ENCODE measurements around the gene TMEM201.
"Not testable (repeated sequence)": the region's sequence is repeated elsewhere in the genome, so short reads cannot be mapped to it uniquely, and the experiment has no call there.

The TMEM201 gene

DNA sequence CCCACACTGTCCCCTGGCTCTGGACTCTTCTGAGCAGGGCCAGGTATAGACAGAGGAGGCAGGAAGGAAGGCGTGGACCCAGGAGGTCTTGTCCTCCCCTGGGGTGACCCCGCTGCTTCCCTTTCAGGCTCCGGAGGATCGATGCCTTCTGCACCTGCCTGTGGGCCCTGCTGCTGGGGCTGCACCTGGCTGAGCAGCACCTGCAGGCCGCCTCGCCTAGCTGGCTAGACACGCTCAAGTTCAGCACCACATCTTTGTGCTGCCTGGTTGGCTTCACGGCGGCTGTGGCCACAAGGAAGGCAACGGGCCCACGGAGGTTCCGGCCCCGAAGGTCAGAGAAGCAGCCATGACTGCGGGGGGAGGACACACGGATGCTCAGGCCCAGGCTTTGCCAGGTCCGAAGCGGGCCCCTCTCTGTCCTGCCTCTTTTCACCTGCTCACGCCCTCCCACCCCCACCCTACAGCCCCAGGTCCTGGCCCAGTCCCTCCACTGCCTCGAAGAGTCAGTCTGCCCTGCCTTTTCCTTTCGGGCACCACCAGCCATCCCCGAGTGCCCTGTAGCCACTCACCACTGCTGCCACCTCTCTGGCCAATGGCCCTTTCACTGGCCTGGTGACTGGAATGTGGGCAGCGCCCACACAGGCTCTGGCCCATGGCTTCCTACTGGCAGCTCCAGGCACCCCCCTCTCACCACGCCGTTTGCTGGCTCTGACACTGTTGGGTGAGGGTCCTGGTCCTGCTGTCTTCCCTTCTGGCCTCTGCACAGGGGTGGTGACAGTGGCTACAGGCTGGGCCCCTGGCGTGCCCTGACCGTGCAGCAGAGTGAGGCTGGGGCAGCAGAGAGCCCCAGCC lies 13.5 kb downstream of the TMEM201 start:
- DNase-seq: no peak

DNA sequence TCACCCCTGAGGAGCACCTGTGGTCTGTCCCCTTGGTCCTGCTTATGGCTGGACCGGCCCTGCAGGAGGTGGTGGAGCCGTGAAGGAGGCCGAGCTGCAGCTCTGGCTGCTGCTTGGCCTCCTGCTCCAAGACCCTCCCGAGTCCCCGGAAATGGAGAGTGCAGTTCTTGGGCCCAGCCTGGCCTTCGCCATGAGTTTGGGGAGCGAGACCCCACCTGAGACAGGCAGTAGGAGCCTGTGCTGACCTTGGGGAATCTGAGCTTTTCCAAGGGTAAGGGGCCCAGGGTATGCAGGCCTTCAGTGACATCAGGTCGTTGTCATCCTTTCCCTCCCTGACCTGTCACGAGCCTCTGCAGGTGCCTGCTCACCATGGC lies 14.1 kb downstream of the TMEM201 start:
- no peak for DNase-seq

DNA sequence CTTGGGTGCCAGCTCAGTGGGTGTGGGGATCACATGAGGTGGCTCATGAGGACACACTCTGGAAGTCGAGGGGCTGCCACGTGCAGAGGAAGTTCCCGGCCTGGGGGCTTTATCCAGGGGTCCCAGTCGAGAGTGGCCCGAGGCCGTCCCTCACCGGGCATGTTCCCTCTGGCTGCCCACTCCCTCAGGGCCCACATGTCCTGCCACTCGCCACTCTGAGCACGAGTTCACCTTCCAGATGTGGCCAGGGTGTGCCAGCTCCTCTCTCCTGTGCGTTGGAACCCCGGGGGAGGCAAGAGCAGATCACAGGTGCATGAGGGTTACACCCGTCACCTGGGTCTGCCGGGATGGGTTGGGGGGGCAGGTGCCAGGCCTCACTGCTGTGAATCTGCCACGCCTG lies 14.6 kb downstream of the TMEM201 start:
- DNase-seq: no peak

DNA sequence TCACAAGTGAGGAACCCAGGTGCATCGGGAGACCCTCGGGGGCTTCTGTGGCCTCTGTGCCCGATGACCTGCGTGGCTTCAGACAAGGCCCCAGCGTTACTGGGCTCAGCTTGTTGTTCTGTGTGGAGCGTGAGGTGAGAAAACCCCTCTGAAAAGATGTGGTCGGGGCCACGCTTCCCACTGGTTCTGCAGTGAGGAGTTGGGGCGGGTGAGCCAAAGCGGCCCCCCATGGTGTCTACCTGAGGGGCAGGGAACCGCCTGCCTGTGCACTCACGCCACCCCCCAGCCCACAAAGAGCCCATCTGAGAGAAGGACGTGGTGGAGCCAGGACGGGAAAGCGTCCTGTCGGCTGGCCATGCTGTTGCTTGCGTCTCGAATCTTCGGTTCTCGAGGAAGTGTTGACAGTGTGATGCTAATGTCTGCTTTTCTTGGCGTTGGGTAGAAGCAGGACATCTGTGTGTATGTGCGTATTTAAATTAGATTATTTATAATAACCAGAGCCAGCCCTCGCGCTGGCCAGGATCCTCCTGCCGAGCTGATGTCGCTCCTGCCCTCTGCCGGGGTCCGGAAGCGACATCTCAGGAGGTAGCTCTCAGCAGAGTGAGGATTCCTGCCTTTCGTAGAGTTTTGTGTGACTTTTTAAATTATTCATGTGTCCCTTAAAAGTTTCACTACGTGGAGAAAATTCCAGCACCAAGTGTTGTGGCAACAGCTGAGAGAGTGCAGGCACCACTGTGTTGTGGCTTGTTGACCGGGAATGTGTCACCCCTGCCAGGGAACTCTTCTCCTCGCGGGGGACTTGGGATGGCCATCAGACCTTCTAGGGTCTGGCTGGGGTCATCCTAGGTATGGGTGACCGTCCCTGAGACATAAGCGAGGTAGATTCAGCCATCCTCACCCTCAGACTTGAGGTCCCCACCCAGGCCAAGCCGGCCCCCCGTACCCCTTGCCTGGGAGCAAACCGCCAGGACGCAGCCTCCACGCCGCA lies 15.3 kb downstream of the TMEM201 start:
- no peak for DNase-seq

DNA sequence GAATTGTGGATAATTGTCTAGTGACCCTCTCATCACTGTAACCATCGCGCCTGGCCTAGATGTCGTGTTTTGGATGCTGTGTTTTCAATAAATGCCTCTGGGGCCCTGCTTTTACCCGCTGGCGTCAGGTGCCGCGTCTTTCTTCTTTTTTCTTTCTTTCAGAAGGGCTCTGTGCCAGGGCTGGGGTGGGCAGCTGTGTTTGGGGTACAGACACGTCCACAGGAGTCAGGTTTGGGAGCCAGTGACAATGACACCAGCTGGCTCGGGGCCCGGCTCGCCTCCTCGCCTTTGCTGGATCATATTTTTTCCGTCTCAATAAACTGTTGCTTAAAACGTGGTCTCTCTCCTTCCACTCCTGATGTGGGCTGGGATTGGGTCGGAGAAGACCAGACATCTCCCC lies 16.1 kb downstream of the TMEM201 start:
- no peak for DNase-seq

DNA sequence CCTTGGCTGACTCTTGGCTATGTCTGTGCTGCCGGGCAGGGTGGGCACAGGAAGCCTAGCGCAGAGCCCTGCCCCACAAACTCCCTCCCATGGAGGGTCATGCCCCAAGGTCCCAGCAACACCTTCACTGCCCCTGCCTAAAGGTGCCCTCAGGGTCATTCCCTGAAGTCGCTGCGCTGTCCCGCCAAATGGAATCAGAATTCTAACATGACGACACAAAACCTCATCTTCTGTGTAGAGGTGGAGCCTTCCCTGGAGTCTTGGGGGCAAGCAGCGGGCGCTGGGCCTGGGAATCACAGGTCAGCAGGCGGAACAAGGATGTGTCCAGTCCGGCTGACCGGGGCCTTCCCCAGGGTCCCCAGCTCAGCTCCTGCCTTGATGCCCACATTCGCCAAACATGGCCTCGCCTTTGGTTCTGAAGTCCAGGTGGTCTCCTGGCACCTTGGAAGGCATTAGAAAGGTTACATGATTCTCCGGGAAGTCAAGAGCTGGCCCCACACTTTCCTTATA lies 17.3 kb downstream of the TMEM201 start:
- no peak for DNase-seq

DNA sequence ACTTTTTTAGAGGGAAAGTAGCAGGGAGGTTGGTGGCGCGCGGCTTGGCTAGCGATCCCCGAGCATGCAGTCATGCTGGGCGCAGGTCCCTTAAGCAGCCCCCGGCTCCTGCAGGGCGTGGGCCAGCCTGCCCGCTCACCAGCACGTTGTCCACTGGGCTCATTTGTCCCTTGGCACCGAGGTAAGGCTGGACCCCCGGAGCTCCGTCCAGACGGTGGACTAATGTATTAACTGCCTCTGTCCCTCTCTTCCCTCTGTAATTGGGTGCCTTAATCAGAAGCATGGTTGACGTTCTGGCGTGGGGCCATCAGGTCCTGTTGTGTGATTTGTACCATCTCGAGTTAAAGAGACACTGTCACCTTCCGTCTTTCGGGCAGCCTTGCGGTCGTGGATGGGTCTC lies 17.7 kb downstream of the TMEM201 start:
- DNase-seq: no peak

DNA sequence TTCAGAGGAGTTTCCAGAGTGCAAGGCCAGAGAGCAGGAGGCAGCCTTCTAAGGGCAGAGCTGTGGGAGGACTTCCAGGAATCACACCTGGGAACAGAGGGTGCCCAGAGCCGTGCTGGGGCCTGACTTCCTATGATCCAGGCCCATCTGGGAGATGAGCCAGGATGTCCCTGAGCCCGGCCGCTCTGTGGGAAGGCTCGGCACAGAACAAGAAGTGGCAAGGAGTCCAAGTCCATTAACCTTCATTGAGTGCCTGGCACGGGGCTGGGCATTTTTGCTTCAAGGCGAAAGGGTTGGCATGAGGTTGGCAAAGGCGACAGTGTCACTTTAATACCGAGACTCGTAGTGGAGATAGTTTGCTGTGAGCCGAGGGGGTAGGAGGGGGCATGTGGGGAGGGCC lies 18.2 kb downstream of the TMEM201 start:
- no peak for DNase-seq

DNA sequence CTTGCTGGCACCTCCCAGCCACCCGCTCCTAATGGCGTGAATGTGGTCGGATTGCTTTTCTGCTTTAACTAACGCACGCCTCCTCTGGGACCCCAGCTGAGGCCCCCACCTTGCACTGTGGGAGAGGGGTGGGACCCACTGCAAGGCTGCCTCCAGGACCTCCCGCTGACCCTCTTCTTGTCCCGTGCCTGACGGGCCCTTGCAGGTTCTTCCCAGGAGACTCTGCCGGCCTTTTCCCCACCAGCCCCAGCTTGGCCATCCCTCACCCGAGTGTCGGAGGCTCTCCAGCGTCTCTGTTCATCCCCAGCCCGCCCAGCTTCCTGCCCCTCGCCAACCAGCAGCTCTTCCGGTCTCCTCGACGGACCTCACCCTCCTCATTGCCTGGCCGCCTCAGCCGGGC lies 18.6 kb downstream of the TMEM201 start:
- no peak for DNase-seq

DNA sequence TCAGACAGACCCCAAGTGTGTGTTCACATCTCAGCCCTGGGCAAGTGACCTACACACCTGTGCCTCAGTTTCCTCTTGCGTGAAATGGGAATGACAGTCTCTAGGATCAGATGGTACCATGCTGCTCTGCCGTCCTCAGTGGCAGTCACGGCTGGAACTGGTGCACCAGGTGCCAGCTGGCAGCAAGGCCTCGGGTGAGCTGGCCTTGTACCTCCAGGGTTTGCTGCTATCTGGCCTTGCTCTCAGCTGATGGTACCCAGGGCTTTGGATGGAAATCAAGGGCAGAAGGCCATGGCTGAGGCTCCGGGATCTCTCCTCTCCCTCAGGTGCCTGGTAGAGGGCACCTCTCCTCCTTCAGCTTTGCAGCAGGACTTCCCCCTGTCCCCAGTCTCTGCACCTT lies 21.3 kb downstream of the TMEM201 start:
- DNase-seq: no peak

DNA sequence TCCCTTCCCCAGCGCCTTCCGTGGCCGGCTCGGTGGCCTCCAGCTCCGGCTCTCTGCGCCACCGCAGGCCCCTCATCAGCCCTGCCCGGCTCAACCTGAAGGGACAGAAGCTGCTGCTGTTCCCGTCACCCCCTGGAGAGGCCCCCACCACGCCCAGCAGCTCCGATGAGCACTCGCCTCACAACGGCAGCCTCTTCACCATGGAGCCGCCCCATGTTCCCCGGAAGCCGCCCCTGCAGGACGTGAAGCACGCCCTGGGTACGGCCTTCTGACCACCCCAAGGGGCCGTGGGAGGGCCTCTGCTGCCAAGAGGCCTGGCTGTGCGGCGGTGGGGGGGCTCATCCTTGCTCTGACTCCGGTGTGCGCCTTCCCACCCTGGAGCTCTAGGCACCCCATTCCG lies 21.8 kb downstream of the TMEM201 start:
- no peak for DNase-seq

DNA sequence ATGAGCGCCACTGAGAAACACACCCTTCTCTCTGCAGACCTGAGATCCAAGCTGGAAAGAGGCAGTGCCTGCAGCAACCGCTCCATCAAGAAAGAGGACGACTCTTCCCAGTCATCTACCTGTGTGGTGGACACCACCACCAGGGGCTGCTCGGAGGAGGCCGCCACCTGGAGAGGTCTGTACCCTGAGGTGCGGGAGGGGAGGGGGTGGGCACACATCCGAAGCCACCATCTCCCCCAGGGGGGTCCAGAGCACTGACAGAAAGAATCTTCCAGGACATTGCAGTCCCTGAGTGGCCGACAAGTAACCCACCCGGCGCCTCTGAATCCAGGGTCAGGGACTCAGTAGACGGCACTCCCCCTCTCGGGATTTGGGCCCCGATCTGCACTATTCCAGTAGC lies 23.0 kb downstream of the TMEM201 start:
- no peak for DNase-seq

DNA sequence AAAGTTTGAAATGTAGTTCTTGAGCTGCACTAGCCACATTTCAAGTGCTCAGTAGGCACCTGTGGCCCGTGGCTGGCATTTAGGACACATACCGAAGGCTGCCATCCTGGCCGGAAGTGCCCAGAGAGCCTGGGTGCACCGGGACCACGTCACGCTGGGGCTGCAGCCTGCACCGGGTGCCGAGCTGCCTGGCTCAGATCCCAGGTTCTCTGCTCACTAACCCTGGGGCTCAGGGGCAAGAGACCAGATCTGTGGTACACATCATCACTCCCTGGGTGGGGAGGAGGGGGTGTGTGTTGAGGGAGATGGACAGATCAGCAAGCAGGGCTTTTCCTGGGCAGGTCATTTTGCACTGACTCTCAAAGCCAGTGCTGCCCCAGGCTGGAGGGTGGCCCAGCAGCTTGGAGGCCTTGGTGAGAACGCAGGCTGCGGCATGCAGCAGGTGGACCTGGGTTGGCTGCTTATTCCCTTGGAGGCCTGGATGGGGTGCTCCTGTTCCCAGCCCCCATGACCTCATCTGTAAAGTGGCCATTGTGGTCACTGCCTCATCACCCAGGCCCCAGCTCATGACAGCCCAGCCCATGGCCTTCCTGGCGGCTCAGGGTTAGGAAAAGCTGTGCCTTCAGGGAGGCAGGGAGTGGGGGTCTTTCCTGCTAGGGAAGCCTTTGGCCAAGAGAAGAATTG lies 23.6 kb downstream of the TMEM201 start:
- DNase-seq: no peak

DNA sequence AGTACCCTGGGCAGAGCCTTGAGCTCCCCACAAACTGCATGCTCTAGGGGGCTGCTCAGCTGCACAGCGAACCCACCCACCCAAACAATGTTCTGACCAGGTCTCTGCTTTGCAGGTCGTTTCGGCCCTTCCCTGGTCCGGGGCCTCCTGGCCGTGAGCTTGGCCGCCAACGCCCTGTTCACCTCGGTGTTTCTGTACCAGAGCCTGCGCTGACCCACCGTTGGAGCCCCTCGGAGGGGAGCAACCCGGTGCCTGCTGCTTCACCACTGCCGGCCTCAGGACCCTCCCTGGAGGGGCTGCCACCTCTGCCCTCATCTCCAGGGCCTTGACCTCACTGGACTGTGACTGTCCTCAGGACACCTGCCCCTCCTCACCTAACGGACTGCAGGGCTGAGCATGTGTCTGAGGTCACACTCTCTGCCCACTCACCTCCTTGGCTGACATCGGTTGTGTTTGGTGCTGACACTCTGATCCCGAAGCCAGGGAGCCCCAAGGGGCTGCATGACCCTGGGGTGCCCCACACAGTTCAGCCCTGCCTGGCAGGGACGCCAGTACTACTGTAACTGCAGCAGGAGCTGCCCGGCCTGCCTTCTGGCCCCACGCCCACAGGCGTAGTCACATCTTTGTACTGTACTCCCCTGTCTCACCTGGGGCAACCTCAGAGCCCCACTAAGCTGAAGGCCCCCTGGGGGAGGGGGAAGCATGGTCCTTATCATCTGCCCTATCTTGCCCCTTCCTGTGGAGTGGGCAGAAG lies 24.3 kb downstream of the TMEM201 start:
- DNase-seq: no peak

DNA sequence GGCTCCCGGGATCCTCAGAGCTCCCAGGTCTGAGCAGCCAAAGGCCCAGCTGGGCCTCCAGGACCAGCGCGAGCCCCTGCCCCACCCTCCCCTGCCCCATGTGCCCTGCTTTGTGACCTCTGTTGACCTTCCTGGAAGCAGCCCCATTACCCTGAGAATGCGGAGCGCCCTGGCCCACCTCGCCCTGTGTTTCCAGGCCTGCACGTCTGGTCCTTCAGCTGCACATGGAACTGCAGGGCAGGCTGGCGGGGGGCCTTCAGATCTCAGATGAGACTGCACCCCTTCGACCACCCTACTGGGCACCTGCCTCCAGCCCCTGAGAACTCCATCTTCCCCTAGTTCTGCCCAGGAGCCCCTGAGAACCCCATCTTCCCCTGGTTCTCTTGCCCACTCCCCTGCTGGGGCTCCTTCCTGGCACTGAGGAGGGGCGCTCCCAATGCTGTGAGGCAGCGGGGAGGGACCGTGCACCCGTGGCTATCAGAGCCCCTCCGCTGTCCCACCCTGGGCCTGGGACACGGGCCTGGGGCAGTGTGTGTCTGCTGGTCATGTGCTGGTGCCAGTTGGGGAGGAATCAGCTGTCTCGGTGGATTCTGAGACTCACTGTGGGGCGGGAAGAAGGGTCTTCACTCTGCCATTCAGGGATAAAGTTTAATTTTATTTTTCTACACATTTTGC lies 25.1 kb downstream of the TMEM201 start:
- DNase-seq: no peak

DNA sequence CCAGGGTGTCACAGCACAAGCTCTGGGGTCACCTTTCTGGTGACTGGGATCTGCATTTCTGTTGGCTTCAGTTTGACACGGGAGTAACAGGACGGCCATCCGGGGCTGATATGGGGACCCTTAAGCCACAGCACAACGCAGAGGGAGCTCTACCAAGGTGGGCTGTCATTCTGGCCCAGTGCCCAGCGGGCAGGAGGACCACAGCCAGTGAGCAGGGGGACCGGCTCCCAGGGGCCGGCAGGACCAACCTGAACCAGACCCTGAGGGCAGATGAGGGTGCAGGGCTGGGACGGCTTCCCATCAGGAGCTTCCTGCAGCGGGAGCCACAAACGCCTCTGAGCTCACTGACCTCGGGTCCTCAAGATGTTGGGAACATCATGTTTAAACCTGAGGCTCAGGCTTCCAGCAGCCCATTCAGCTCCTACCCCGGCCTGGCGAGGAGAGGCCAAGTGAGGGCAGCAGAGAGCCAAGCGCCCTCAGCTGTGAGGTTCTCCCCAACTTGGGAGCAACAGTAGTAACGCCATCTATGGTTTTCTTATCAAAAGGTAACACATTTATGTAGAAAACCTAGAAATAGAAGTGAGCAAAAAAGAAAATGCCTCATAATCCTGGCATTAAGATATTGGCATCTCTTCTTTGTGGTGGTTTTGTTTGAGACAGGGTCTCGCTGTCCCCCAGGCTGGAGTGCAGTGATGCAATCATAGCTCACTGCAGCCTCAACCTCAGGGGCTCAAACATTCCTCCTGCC lies 26.8 kb downstream of the TMEM201 start:
- peak; percentile 45 for DNase-seq

DNA sequence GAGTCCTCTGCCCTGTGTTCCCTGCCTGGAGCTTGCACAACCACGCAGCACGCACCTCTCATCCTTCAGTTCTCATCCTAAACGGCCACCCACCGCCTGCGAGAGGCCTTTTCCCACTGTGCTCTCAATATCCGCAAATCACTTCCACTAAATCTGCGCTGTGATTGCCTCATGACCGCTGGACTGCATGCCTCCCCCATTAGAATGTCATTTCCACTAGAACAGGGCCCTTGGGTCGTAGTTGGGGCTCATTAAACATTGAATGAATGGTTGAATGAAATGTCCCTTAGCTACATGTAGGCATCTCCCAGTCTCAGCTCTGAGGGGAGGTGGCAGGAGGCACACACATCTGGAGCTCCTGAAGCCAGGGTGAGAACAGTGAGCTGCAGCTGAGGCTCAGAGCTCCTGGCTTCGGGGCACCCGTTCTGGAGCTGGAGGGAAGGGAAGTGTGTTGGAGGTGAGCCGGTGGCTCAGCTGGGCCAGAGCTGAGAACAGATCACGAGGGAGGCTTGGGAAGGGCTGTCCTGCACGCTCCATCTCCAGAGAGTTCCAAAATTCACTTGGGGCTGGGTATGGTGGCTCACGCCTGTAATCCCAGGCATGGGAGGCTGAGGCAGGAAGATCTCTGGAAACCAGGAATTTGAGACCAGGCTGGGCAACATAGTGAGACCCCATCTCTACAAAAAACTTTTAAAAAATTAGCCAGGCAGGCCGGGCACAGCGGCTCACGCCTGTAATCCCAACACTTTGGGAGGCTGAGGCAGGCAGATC lies 30.4 kb downstream of the TMEM201 start:
- no peak for DNase-seq

DNA sequence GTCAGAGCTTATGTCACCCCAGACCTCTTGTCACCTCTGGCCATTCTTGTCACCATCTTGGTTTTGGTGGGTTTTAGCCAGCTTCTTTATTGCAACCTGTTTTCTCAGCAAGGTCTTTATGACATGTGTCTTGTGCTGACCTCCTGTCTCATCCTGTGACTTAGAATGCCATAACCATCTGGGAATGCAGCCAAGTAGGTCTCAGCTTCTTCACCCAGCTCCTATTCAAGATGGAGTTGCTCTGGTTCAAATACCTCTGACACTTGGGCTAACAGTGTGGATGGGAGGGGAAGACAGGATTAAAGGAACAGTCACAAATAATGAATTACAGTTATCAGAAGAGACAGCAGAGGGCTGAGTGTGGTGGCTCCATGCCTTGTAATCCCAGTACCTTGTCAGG lies 32.3 kb downstream of the TMEM201 start:
- no peak for DNase-seq

DNA sequence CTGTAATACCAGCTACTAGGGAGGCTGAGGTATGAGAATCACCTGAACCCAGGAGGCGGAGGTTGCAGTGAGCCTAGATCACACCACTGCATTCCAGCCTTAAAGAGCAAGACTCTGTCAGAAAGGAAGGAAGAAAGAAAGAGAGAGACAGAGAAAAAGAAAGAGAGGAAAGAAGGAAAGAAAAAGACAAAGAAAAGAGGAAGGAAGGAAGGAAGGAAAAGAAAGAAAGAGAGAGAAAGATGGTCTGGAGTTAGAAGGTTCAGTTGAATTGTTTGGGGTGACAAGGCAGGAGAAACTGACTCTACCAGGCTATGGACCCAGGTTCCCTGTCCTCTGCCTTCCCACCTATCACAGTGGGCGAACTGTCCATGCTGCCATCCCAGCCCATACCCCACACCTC lies 35.4 kb downstream of the TMEM201 start:
- no peak for DNase-seq

DNA sequence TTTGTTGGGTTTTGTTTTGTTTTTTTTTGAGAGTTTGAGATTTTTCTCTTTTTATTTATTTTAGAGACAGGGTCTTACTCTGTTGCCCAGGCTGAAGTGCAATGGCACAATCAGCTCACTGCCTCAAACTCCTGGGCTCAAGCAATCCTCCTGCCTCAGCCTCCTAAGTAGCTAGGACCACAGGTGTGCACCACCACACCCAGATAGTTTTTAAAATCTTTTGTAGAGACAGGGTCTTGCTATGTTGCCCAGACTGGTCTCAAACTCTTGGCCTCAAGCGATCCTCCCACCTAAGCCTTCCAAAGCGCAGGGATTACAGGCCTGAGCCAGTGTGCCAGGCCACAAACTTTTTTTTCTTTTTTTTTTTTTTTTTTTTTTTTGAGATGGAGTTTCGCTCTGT lies 36.3 kb downstream of the TMEM201 start:
- DNase-seq: not testable (repeated sequence)
